Measurements from ENCODE around the gene FAM83D.

Gene FAM83D

GRCh38 chr20:38973107-38973506 lies 46.9 kb downstream of the FAM83D start:
- no peak for TF ChIP-seq REST (IDR thresholded peaks at IDR 0.05; ENCODE audit: low read depth)
- TF ChIP-seq TAF1 (IDR thresholded peaks at IDR 0.05; ENCODE audit: low read depth), result no peak
- no peak for TF ChIP-seq MAX (IDR thresholded peaks at IDR 0.05)
- no peak for TF ChIP-seq RAD21 (IDR thresholded peaks at IDR 0.05; ENCODE audit: low read depth)
- TF ChIP-seq USF1 (IDR thresholded peaks at IDR 0.05), result no peak
- no peak for TF ChIP-seq FOXM1 (IDR thresholded peaks at IDR 0.05; ENCODE audit: borderline replicate concordance, low read depth)
- no peak for TF ChIP-seq TEAD4 (IDR thresholded peaks at IDR 0.05)
- TF ChIP-seq YY1 (IDR thresholded peaks at IDR 0.05; ENCODE audit: low read depth), result no peak
- TF ChIP-seq TCF12 (IDR thresholded peaks at IDR 0.05; ENCODE audit: low read depth), result no peak
- TF ChIP-seq CEBPB (IDR thresholded peaks at IDR 0.05), result no peak
- TF ChIP-seq EGR1 (IDR thresholded peaks at IDR 0.05), result no peak
- TF ChIP-seq CREB1 (IDR thresholded peaks at IDR 0.05; ENCODE audit: low read depth), result no peak

- TF ChIP-seq MAX (IDR thresholded peaks at IDR 0.05), result no peak
- no peak for TF ChIP-seq RAD21 (IDR thresholded peaks at IDR 0.05; ENCODE audit: low read depth)
- no peak for TF ChIP-seq CREB1 (IDR thresholded peaks at IDR 0.05; ENCODE audit: low read depth)
- no peak for TF ChIP-seq EGR1 (IDR thresholded peaks at IDR 0.05)
Measured at GRCh38 chr20:38973645-38974044, 47.4 kb downstream of the FAM83D start.

- no peak for TF ChIP-seq USF1 (IDR thresholded peaks at IDR 0.05)
- TF ChIP-seq YY1 (IDR thresholded peaks at IDR 0.05; ENCODE audit: low read depth), result no peak
- no peak for TF ChIP-seq REST (IDR thresholded peaks at IDR 0.05; ENCODE audit: low read depth)
- no peak for TF ChIP-seq ZBTB7A (IDR thresholded peaks at IDR 0.05; ENCODE audit: low read depth)
- no peak for TF ChIP-seq TAF1 (IDR thresholded peaks at IDR 0.05; ENCODE audit: low read depth)
- TF ChIP-seq TCF12 (IDR thresholded peaks at IDR 0.05; ENCODE audit: low read depth), result no peak
- no peak for TF ChIP-seq TEAD4 (IDR thresholded peaks at IDR 0.05)
- no peak for TF ChIP-seq EP300 (IDR thresholded peaks at IDR 0.05; ENCODE audit: borderline replicate concordance)
- no peak for TF ChIP-seq CREB1 (IDR thresholded peaks at IDR 0.05; ENCODE audit: low read depth)
- TF ChIP-seq MAX (IDR thresholded peaks at IDR 0.05), result no peak
- TF ChIP-seq CEBPB (IDR thresholded peaks at IDR 0.05), result no peak
Measured at GRCh38 chr20:38975539-38976120, 49.4 kb downstream of the FAM83D start.

GRCh38 chr20:38979434-38979833 lies 53.2 kb downstream of the FAM83D start:
- TF ChIP-seq NFIC (IDR thresholded peaks at IDR 0.05) (no peak), REST (IDR thresholded peaks at IDR 0.05; ENCODE audit: low read depth) (no peak), EP300 (IDR thresholded peaks at IDR 0.05; ENCODE audit: borderline replicate concordance) (no peak), TEAD4 (IDR thresholded peaks at IDR 0.05) (no peak), CEBPB (IDR thresholded peaks at IDR 0.05) (no peak), EGR1 (IDR thresholded peaks at IDR 0.05) (no peak), ZBTB7A (IDR thresholded peaks at IDR 0.05; ENCODE audit: low read depth) (no peak), TCF12 (IDR thresholded peaks at IDR 0.05; ENCODE audit: low read depth) (no peak), USF1 (IDR thresholded peaks at IDR 0.05) (no peak), MAX (IDR thresholded peaks at IDR 0.05) (no peak), YY1 (IDR thresholded peaks at IDR 0.05; ENCODE audit: low read depth) (no peak), FOXM1 (IDR thresholded peaks at IDR 0.05; ENCODE audit: borderline replicate concordance, low read depth) (no peak), CREB1 (IDR thresholded peaks at IDR 0.05; ENCODE audit: low read depth) (no peak)

Measured in Ishikawa (cell line).